GM15510 (cell line): ENCODE results near the gene CXCR4.

Source experiments
- POLR2A ChIP-seq: IDR thresholded peaks from 3 replicates; pipeline ENCODE4 v1.6.1; 2011; ENCODE audit warnings: borderline replicate concordance; ENCODE audit not compliant: insufficient read length; ENCODE audit errors: extremely low read depth

Gene CXCR4

GRCh38 chr2:136124805-136125204 is 6.9 kb upstream of the CXCR4 start:
- TF ChIP-seq POLR2A: no peak

- TF ChIP-seq POLR2A: no peak
Measured at GRCh38 chr2:136122661-136123060, 4.7 kb upstream of the CXCR4 start.

GRCh38 chr2:136121204-136121910 is 3.4 kb upstream of the CXCR4 start:
- no peak for TF ChIP-seq POLR2A

- TF ChIP-seq POLR2A: no peak
Measured at GRCh38 chr2:136119717-136120675, 2.0 kb upstream of the CXCR4 start.

GRCh38 chr2:136118819-136119716 is 1.1 kb upstream of the CXCR4 start:
- no peak for TF ChIP-seq POLR2A

GRCh38 chr2:136117391-136117841 is 533 bp downstream of the CXCR4 start:
- TF ChIP-seq POLR2A: no peak

- peak; percentile 4 for TF ChIP-seq POLR2A
Measured at GRCh38 chr2:136116813-136117390, 1.0 kb downstream of the CXCR4 start.

- no peak for TF ChIP-seq POLR2A
Measured at GRCh38 chr2:136116151-136116812, 1.7 kb downstream of the CXCR4 start.

GRCh38 chr2:136115183-136115761 is 2.7 kb downstream of the CXCR4 start:
- no peak for TF ChIP-seq POLR2A

- TF ChIP-seq POLR2A: no peak
Measured at GRCh38 chr2:136114382-136114781, 3.6 kb downstream of the CXCR4 start.

GRCh38 chr2:136113209-136113971 is 4.6 kb downstream of the CXCR4 start:
- TF ChIP-seq POLR2A: no peak

GRCh38 chr2:136112317-136113208 is 5.4 kb downstream of the CXCR4 start:
- TF ChIP-seq POLR2A: no peak
